GM12878 (cell line): ENCODE results near the gene CSNK1G2. TPM values are rescaled to one million over a fixed set of nuclear protein-coding genes. Genes with fewer than 3 reads are reported as not detected.

ENCODE experiments used
- ATAC-seq: fragments of 200-7000 bp; cut with Tn5 transposase; 3 replicates; pipeline ENCODE4 v1.9.1; 2020; ENCODE audit warnings: mild to moderate bottlenecking, moderate library complexity
- BruUV-seq: library from RNA; stranded (reverse); fragments of 400-500 nt; replicated peaks from 2 replicates; lab custom pipeline; 2021; lab: Mats Ljungman, UMichigan
- CTCF ChIA-PET: fragments of 300-600 bp; sonication (Branson Sonifier 250); formaldehyde crosslinking; extraction: SDS; loops from one replicate; lab custom pipeline; 2021; ENCODE audit warnings: inconsistent platforms; lab: Yijun Ruan, JAX
- POLR2A ChIA-PET: fragments of 350-600 bp; formaldehyde crosslinking; extraction: SDS; loops from one replicate; lab custom pipeline; 2021; ENCODE audit warnings: inconsistent platforms; lab: Charles Lee
- RAD21 ChIA-PET: fragments of 300-600 bp; sonication (Branson Sonifier 250); formaldehyde crosslinking; loops from one replicate; lab custom pipeline; 2023; ENCODE audit warnings: antibody characterized with exemption; ENCODE audit not compliant: unreplicated experiment; lab: Charles Lee
- SMC1A ChIA-PET: fragments of 300-600 bp; sonication (Branson Sonifier 250); formaldehyde crosslinking; loops from one replicate; lab custom pipeline; 2023; ENCODE audit not compliant: unreplicated experiment, uncharacterized antibody; lab: Charles Lee
- DNase-seq: peaks from one replicate; pipeline ENCODE4 v3.0.0-alpha.2; 2011; ENCODE audit warnings: low read depth, low spot score
- FAIRE-seq: peaks from 3 replicates; lab custom pipeline; 2011; peaks lifted over from hg19 to GRCh38; lab: Jason Lieb, UNC
- H2AFZ ChIP-seq: 2 replicates; pipeline ENCODE4 v1.6.0; 2011; ENCODE audit warnings: low read depth, low read length, control low read depth; ENCODE audit not compliant: control insufficient read depth
- H3K27ac ChIP-seq: 2 replicates; pipeline ENCODE4 v1.5.1; 2011; ENCODE audit warnings: control low read depth; ENCODE audit not compliant: control insufficient read depth, insufficient read depth
- H3K27me3 ChIP-seq, 2 experiments: replicated peaks in 1 of 2; 2 replicates each; pipeline versions ENCODE4 v1.6.0 to v1.6.1; 2011; ENCODE audit warnings: low read length in 1 of 2; ENCODE audit not compliant: control insufficient read depth in 2 of 2, insufficient read depth in 2 of 2
- H3K36me3 ChIP-seq, 2 experiments: 2 replicates each; pipeline ENCODE4 v1.5.1; 2011; ENCODE audit warnings: low read length in 1 of 2; ENCODE audit not compliant: control insufficient read depth in 2 of 2, insufficient read depth in 2 of 2
- H3K4me1 ChIP-seq: 2 replicates; pipeline ENCODE4 v1.6.1; 2011; ENCODE audit warnings: mild to moderate bottlenecking, low read length, moderate library complexity, mixed read lengths; ENCODE audit not compliant: control insufficient read depth, insufficient read depth
- H3K4me2 ChIP-seq: 2 replicates; pipeline ENCODE4 v1.6.0; 2011; ENCODE audit warnings: control low read depth; ENCODE audit not compliant: control insufficient read depth, insufficient read depth
- H3K4me3 ChIP-seq: fragments of 200-600 bp; sonication (generic); 2 replicates; pipeline ENCODE4 v1.5.1; 2016
- H3K79me2 ChIP-seq: 2 replicates; pipeline ENCODE4 v1.6.0; 2011; ENCODE audit warnings: low read length; ENCODE audit not compliant: control insufficient read depth, insufficient read depth
- H3K9ac ChIP-seq: 2 replicates; pipeline ENCODE4 v1.8.0; 2011; ENCODE audit warnings: low read length, control low read depth, mixed read lengths; ENCODE audit not compliant: control insufficient read depth, insufficient read depth
- H3K9me3 ChIP-seq: replicated peaks from 3 replicates; pipeline ENCODE4 v1.5.1; 2011; ENCODE audit warnings: mild to moderate bottlenecking, low read length; ENCODE audit not compliant: control insufficient read depth, insufficient read depth
- H4K20me1 ChIP-seq: 2 replicates; pipeline ENCODE4 v1.6.0; 2011; ENCODE audit not compliant: control insufficient read depth, insufficient read depth
- BMI1 ChIP-seq: fragments of 450-650 bp; IDR thresholded peaks from 2 replicates; pipeline ENCODE4 v1.6.1; 2016; ENCODE audit warnings: mild to moderate bottlenecking, moderate library complexity, borderline replicate concordance
- CUX1 ChIP-seq: IDR thresholded peaks from 2 replicates; pipeline ENCODE4 v1.6.1; 2012; ENCODE audit warnings: improper control_type of control experiment, low read depth, low read length; ENCODE audit not compliant: insufficient replicate concordance
- EED ChIP-seq: sonication (generic); IDR thresholded peaks from 2 replicates; pipeline ENCODE4 v1.6.1; 2016; ENCODE audit warnings: antibody characterized with exemption, low read depth
- MAX ChIP-seq: IDR thresholded peaks from 2 replicates; pipeline ENCODE4 v1.6.1; 2012; ENCODE audit warnings: low read depth, low read length, improper control_type of control experiment
- MYC ChIP-seq: IDR thresholded peaks from 2 replicates; pipeline ENCODE4 v1.6.1; 2011; ENCODE audit warnings: mild to moderate bottlenecking, low read length, moderate library complexity, inconsistent platforms; ENCODE audit not compliant: insufficient read depth, insufficient replicate concordance, insufficient read length, severe bottlenecking
- NFXL1 ChIP-seq: fragments of 450-650 bp; IDR thresholded peaks from 2 replicates; pipeline ENCODE4 v1.6.1; 2017; ENCODE audit warnings: antibody characterized with exemption, mild to moderate bottlenecking, borderline replicate concordance
- PAX8 ChIP-seq: fragments of 450-650 bp; IDR thresholded peaks from 2 replicates; pipeline ENCODE4 v1.6.1; 2017; ENCODE audit warnings: mild to moderate bottlenecking, moderate library complexity
- SMARCA5 ChIP-seq: fragments of 450-650 bp; IDR thresholded peaks from 2 replicates; pipeline ENCODE4 v1.6.1; 2017; ENCODE audit warnings: mild to moderate bottlenecking
- SRF ChIP-seq, 2 experiments: IDR thresholded peaks; 2 replicates each; pipeline ENCODE4 v1.6.1; 2011; ENCODE audit warnings: low read depth in 2 of 2, low read length in 2 of 2, mild to moderate bottlenecking in 1 of 2, moderate library complexity in 1 of 2
- STAT1 ChIP-seq: fragments of 450-650 bp; conservative IDR thresholded peaks from 2 replicates; pipeline ENCODE4 v1.6.1; 2014; ENCODE audit warnings: antibody characterized with exemption, mild to moderate bottlenecking
- TCF12 ChIP-seq: IDR thresholded peaks from 2 replicates; pipeline ENCODE4 v1.6.1; 2011; ENCODE audit warnings: low read depth, mild to moderate bottlenecking, low read length
- TCF3 ChIP-seq: IDR thresholded peaks from 2 replicates; pipeline ENCODE4 v1.6.1; 2012; ENCODE audit warnings: low read depth, mild to moderate bottlenecking, low read length, borderline replicate concordance; ENCODE audit not compliant: insufficient read depth
- YY1 ChIP-seq: IDR thresholded peaks from 2 replicates; pipeline ENCODE4 v1.6.1; 2011; ENCODE audit warnings: low read depth, mild to moderate bottlenecking, low read length
- WGBS: methylation state at CpG from one replicate; pipeline ENCODE4 v1.1.6; 2016; ENCODE audit warnings: low lambda C conversion rate; ENCODE audit not compliant: insufficient replicate concordance, insufficient coverage; ENCODE audit errors: missing lambda C conversion rate; 5-methylcytosine and 5-hydroxymethylcytosine counted together
- in situ Hi-C: fragments of 300-500 bp; cut with MboI; formaldehyde crosslinking; loops from 9 replicates; pipeline ENCODE4 v1.14.3; 2018; ENCODE audit warnings: mixed read lengths
- intact Hi-C: fragments of 100-400 bp; cut with micrococcal nuclease; formaldehyde crosslinking; loops from one replicate; pipeline ENCODE4 v1.14.2; 2022; ENCODE audit not compliant: unreplicated experiment
- polyA plus RNA-seq, 11 experiments: library from polyadenylated mRNA; depleted of rRNA in 4 of 11; unstranded in 6 of 11; stranded (reverse) in 5 of 11; fragments of >200 nt; fragmentation: Nextera tagmentation in 4 of 11; fragmentation: Illumina TruSeq in 1 of 11; extraction: Ambion mirVana in 4 of 11; extraction: Trizol in 1 of 11; gene quantifications; 1 replicate in 1 of 11; 2 replicates in 10 of 11; pipeline versions ENCODE4 v1.2.1 to v1.2.3, GENCODE V29; 2011 to 2016; ENCODE audit warnings: inconsistent platforms in 2 of 11, missing spikeins in 2 of 11, low read depth in 1 of 11
- total RNA-seq, 4 experiments: library from RNA; depleted of rRNA in 3 of 4; stranded (reverse); fragments of >200 nt in 3 of 4; fragmentation: Illumina TruSeq in 1 of 4; extraction: Trizol in 1 of 4; gene quantifications; 2 replicates each; pipeline versions ENCODE4 v1.2.1 to v1.2.3, GENCODE V29; 2013 to 2021

The CSNK1G2 gene
- total and polyA plus RNA-seq, 10 of the 15 experiments (the other 5 are each of a cell fraction or from before 2014, with no cell fraction given): 0.64 to 109 (median 25.0) TPM

- TF ChIP-seq BMI1 (no peak), SMARCA5 (peak; percentile 76; the same call in 1 of the 2 replicates)
Observed at GRCh38 chr19:1929021-1929742, 11.8 kb upstream of the CSNK1G2 start (continued).

GRCh38 chr19:1931445-1931844 is 9.5 kb upstream of the CSNK1G2 start:
- no peak overlapping the region for H3K27ac ChIP-seq
- SMC1A ChIA-PET: no interaction called here
- H3K9ac ChIP-seq: no peak overlapping the region
- H3K4me3 ChIP-seq: no peak overlapping the region
- H3K79me2 ChIP-seq: no peaks in the 10 kb centered on the region
- H3K36me3 ChIP-seq: no peaks in the 10 kb centered on the region
- CTCF ChIA-PET: interaction anchor here (2.2 kb wide), 1 partner anchor 34 kb away, joined by 11 read pairs; no protein-coding TSS in a partner anchor
- peaks cover 3% of the 10 kb centered on the region; the same call in 1 of the 3 replicates for H3K9me3 ChIP-seq
- H4K20me1 ChIP-seq: no peaks in the 10 kb centered on the region
- RAD21 ChIA-PET: interaction anchor here (2.5 kb wide), 1 partner anchor 67 kb away, joined by 6 read pairs; no protein-coding TSS in a partner anchor
- no TSS peak for BruUV-seq
- no peak overlapping the region for H2AFZ ChIP-seq
- intact Hi-C loops (no loop called here), in situ Hi-C loops (no loop called here)
- 93% methylated on average over 1 of the region's 1 CpG for WGBS
- H3K27me3 ChIP-seq: no peaks in the 10 kb centered on the region
- DNase-seq: no peak
- FAIRE-seq: no peak
- no peak for ATAC-seq
- H3K4me2 ChIP-seq: no peak overlapping the region
- POLR2A ChIA-PET: interaction anchor here (0.6 kb wide), 1 partner anchor 34 kb away, joined by 4 read pairs; no protein-coding TSS in a partner anchor
- no peak for TF ChIP-seq STAT1
- TF ChIP-seq MAX: no peak
- TF ChIP-seq CUX1: no peak
- TF ChIP-seq SRF (IDR thresholded peaks at IDR 0.05; ENCODE audit: low read depth in 2 of 2, low read length in 2 of 2): no peak
- TF ChIP-seq TCF3: no peak
- no peak for TF ChIP-seq TCF12
- TF ChIP-seq MYC: no peak
- TF ChIP-seq PAX8: no peak
- TF ChIP-seq NFXL1: no peak
- no peak for TF ChIP-seq EED
- no peak for TF ChIP-seq YY1
- peaks cover 8% of the 10 kb centered on the region for H3K4me1 ChIP-seq
